Activated effector memory CD4-positive, alpha-beta T cell treated with anti-CD3 and anti-CD28 coated beads, Interleukin-2, amount 50 U/mL, for 16 hours (primary cell): ENCODE data around the gene METAP2.
A peak's percentile ranks its signal among the peaks of the same experiment; 100 is the strongest.
"Not testable (repeated sequence)": the region's sequence is repeated elsewhere in the genome, so short reads cannot be mapped to it uniquely, and the experiment has no call there.

ENCODE experiments used
- DNase-seq: peaks from one replicate; pipeline ENCODE4 v3.0.0-alpha.2; 2020

Gene METAP2

GRCh38 chr12:95473884-95474659 lies at the start of gene METAP2:
Gene METAP2, plus strand, starts transcription at chr12:95474152. Its CDS starts 28 bp downstream, at chr12:95474180.
- peak; percentile 97 for DNase-seq

GRCh38 chr12:95424271-95424994 lies 49.5 kb upstream of the METAP2 start:
- DNase-seq, result no peak

- DNase-seq, result no peak
These were observed 44.8 kb upstream of the METAP2 start for GRCh38 chr12:95429172-95429510.

GRCh38 chr12:95431120-95431519 lies 42.8 kb upstream of the METAP2 start:
- DNase-seq, result no peak

GRCh38 chr12:95435355-95435754 lies 38.6 kb upstream of the METAP2 start:
- no peak for DNase-seq

- no peak for DNase-seq
These were observed 36.4 kb upstream of the METAP2 start for GRCh38 chr12:95437565-95437964.

GRCh38 chr12:95439461-95440230 lies 34.3 kb upstream of the METAP2 start:
- DNase-seq, result no peak

GRCh38 chr12:95440401-95440800 lies 33.6 kb upstream of the METAP2 start:
- DNase-seq, result no peak

GRCh38 chr12:95443459-95443858 lies 30.5 kb upstream of the METAP2 start:
- DNase-seq, result no peak

GRCh38 chr12:95445099-95445498 lies 28.9 kb upstream of the METAP2 start:
- DNase-seq, result not testable (repeated sequence)

GRCh38 chr12:95445884-95446505 lies 28.0 kb upstream of the METAP2 start:
- DNase-seq, result no peak

GRCh38 chr12:95446506-95446900 lies 27.4 kb upstream of the METAP2 start:
- no peak for DNase-seq

GRCh38 chr12:95449656-95450055 lies 24.3 kb upstream of the METAP2 start:
- DNase-seq, result not testable (repeated sequence)

- not testable (repeated sequence) for DNase-seq
These were observed 21.5 kb upstream of the METAP2 start for GRCh38 chr12:95452501-95452900.

GRCh38 chr12:95453881-95454280 lies 20.1 kb upstream of the METAP2 start:
- DNase-seq, result not testable (repeated sequence)

- not testable (repeated sequence) for DNase-seq
These were observed 19.2 kb upstream of the METAP2 start for GRCh38 chr12:95454780-95455215.

- not testable (repeated sequence) for DNase-seq
These were observed 16.3 kb upstream of the METAP2 start for GRCh38 chr12:95457605-95458004.

GRCh38 chr12:95458761-95459160 lies 15.2 kb upstream of the METAP2 start:
- no peak for DNase-seq

GRCh38 chr12:95459310-95459709 lies 14.6 kb upstream of the METAP2 start:
- DNase-seq, result no peak

- DNase-seq, result no peak
These were observed 13.8 kb upstream of the METAP2 start for GRCh38 chr12:95460105-95460504.

- DNase-seq, result no peak
These were observed 13.1 kb upstream of the METAP2 start for GRCh38 chr12:95460896-95461295.

GRCh38 chr12:95462081-95462480 lies 11.9 kb upstream of the METAP2 start:
- DNase-seq, result no peak

GRCh38 chr12:95462551-95462950 lies 11.4 kb upstream of the METAP2 start:
- no peak for DNase-seq
